ENCODE measurements around the gene BACH2.
A peak's percentile ranks its signal among the peaks of the same experiment; 100 is the strongest.

Gene BACH2

GRCh38 chr6:90222008-90222407 is 74.6 kb downstream of the BACH2 start:
- H3K27ac Mint-ChIP-seq, result no peak overlapping the region

GRCh38 chr6:90221403-90221802 is 75.2 kb downstream of the BACH2 start:
- peaks cover 21% of the 10 kb centered on the region for H3K9me3 Mint-ChIP-seq
- DNase-seq, result no peak
- H3K4me1 Mint-ChIP-seq, result peaks cover 12% of the 10 kb centered on the region
- no peak overlapping the region for H3K4me3 Mint-ChIP-seq
- H3K27ac Mint-ChIP-seq, result peak overlapping the region; percentile 5
- TF ChIP-seq CTCF (IDR thresholded peaks at IDR 0.05), result no peak
- H3K36me3 Mint-ChIP-seq (ENCODE audit: low read depth), result peaks cover 26% of the 10 kb centered on the region
- H3K27me3 Mint-ChIP-seq (ENCODE audit: low read depth, poor library complexity), result no peaks in the 10 kb centered on the region

More at GRCh38 chr6:90222008-90222407, 74.6 kb downstream of the BACH2 start:
- Mint-ChIP-seq H3K4me1 (peaks cover 18% of the 10 kb centered on the region), H3K27me3 (ENCODE audit: low read depth, poor library complexity) (peaks cover 1% of the 10 kb centered on the region), H3K4me3 (no peak overlapping the region), H3K36me3 (ENCODE audit: low read depth) (peaks cover 32% of the 10 kb centered on the region), H3K9me3 (peaks cover 21% of the 10 kb centered on the region)
- TF ChIP-seq CTCF (IDR thresholded peaks at IDR 0.05), result no peak
- no peak for DNase-seq

- peaks cover 16% of the 10 kb centered on the region for H3K36me3 Mint-ChIP-seq (ENCODE audit: low read depth)
- TF ChIP-seq CTCF (IDR thresholded peaks at IDR 0.05), result no peak
- no peak overlapping the region for H3K4me3 Mint-ChIP-seq
- DNase-seq, result no peak
- peaks cover under 1% of the 10 kb centered on the region for H3K4me1 Mint-ChIP-seq
- no peaks in the 10 kb centered on the region for H3K27me3 Mint-ChIP-seq (ENCODE audit: low read depth, poor library complexity)
- peaks cover 21% of the 10 kb centered on the region for H3K9me3 Mint-ChIP-seq
- no peak overlapping the region for H3K27ac Mint-ChIP-seq
Measured at GRCh38 chr6:90220273-90220672, 76.4 kb downstream of the BACH2 start.

GRCh38 chr6:90219209-90219985 is 77.2 kb downstream of the BACH2 start:
- peaks cover 16% of the 10 kb centered on the region for H3K36me3 Mint-ChIP-seq (ENCODE audit: low read depth)
- peaks cover 21% of the 10 kb centered on the region for H3K9me3 Mint-ChIP-seq
- no peaks in the 10 kb centered on the region for H3K27me3 Mint-ChIP-seq (ENCODE audit: low read depth, poor library complexity)
- peak; percentile 51 for DNase-seq
- H3K27ac Mint-ChIP-seq, result no peak overlapping the region
- TF ChIP-seq CTCF (IDR thresholded peaks at IDR 0.05), result no peak
- H3K4me3 Mint-ChIP-seq, result no peak overlapping the region
- H3K4me1 Mint-ChIP-seq, result no peaks in the 10 kb centered on the region

- H3K27ac Mint-ChIP-seq, result no peak overlapping the region
- H3K36me3 Mint-ChIP-seq (ENCODE audit: low read depth), result peaks cover 15% of the 10 kb centered on the region
- H3K4me1 Mint-ChIP-seq, result no peaks in the 10 kb centered on the region
- peaks cover 19% of the 10 kb centered on the region for H3K9me3 Mint-ChIP-seq
- no peak for TF ChIP-seq CTCF (IDR thresholded peaks at IDR 0.05)
- no peak overlapping the region for H3K4me3 Mint-ChIP-seq
- no peaks in the 10 kb centered on the region for H3K27me3 Mint-ChIP-seq (ENCODE audit: low read depth, poor library complexity)
- DNase-seq, result no peak
Measured at GRCh38 chr6:90218959-90219208, 77.8 kb downstream of the BACH2 start.

GRCh38 chr6:90217506-90218127 is 79.0 kb downstream of the BACH2 start:
- no peak for TF ChIP-seq CTCF (IDR thresholded peaks at IDR 0.05)
- Mint-ChIP-seq H3K4me3 (no peak overlapping the region), H3K27ac (no peak overlapping the region)

More at GRCh38 chr6:90217506-90218127, 79.0 kb downstream of the BACH2 start:
- peaks cover 3% of the 10 kb centered on the region for H3K27me3 Mint-ChIP-seq (ENCODE audit: low read depth, poor library complexity)
- H3K9me3 Mint-ChIP-seq, result peaks cover 10% of the 10 kb centered on the region
- peaks cover 6% of the 10 kb centered on the region for H3K36me3 Mint-ChIP-seq (ENCODE audit: low read depth)
- no peak for DNase-seq
- peaks cover 13% of the 10 kb centered on the region for H3K4me1 Mint-ChIP-seq

Measured in nephron progenitor cell (in vitro differentiated cells).